Ascending aorta (tissue), 2 donors: ENCODE results near the gene SLC31A1. TPM values are rescaled to one million over a fixed set of nuclear protein-coding genes. Genes with fewer than 3 reads are reported as not detected.
"Not testable (repeated sequence)": the region's sequence is repeated elsewhere in the genome, so short reads cannot be mapped to it uniquely, and the experiment has no call there.

Experiments
- DNase-seq, 2 donors: peaks; one replicate each; pipeline ENCODE4 v3.0.0-alpha.2; 2019; ENCODE audit warnings: low spot score in 2 of 2
- H3K27ac ChIP-seq, 2 donors: fragments of 200-600 bp; sonication (generic); one replicate each; pipeline ENCODE4 v1.5.1; 2016 to 2017; ENCODE audit warnings: mild to moderate bottlenecking in 1 of 2
- H3K27me3 ChIP-seq: fragments of 200-600 bp; sonication (generic); one replicate; pipeline ENCODE4 v1.5.1; 2017
- H3K36me3 ChIP-seq, 2 donors: fragments of 200-600 bp; sonication (generic); one replicate each; pipeline ENCODE4 v1.5.1; 2016
- H3K4me1 ChIP-seq, 2 donors: fragments of 200-600 bp; sonication (generic); one replicate each; pipeline ENCODE4 v1.5.1; 2016 to 2017; ENCODE audit warnings: mild to moderate bottlenecking in 1 of 2
- H3K4me3 ChIP-seq, 2 donors: fragments of 200-600 bp; sonication (generic); one replicate each; pipeline ENCODE4 v1.5.1; 2016 to 2017; ENCODE audit warnings: mild to moderate bottlenecking in 1 of 2
- H3K9me3 ChIP-seq, 2 donors: fragments of 200-600 bp; sonication (generic); one replicate each; pipeline ENCODE4 v1.5.1; 2016
- intact Hi-C: fragments of 100-400 bp; cut with DNase I; formaldehyde crosslinking; loops from one replicate; pipeline ENCODE4 v1.15.1; 2023
- total RNA-seq: library from RNA; depleted of rRNA; stranded (reverse); fragments of >200 nt; gene quantifications from one replicate; pipeline ENCODE4 v1.1.0, GENCODE V29; 2016
- TF ChIP-seq, protein P1 (sequence below), 3 experiments: fragments of 200-600 bp in 2 of 3; fragments of 450-650 bp in 1 of 3; sonication (generic) in 2 of 3; IDR thresholded peaks; one replicate each; pipeline ENCODE4 v1.5.1; 2016 to 2019; ENCODE audit warnings: antibody characterized with exemption in 3 of 3, mild to moderate bottlenecking in 1 of 3, moderate library complexity in 1 of 3

The SLC31A1 gene
- total RNA-seq, 1 donor from 2014 or later, result 3.7 TPM

DNA sequence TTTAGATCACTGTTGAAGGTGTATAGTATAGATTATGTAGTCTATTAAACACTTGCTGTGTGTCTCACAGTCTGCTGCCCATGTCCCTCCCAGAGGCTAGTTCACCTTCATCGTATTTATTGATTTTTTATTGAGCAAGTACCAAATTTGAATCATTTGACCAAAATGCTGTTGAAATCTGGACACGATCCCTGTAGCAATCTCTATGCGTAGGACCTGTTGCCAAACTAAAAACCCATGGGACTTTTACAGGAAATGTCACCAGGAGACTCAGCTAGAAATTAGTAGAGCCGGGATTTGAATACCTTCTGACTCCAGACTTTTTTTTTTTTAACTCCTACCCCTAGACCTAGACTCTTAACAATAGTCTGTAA is 17.5 kb downstream of the SLC31A1 start:
- Histone ChIP-seq H3K4me3 (no peak overlapping the region), H3K27me3 (no peaks in the 10 kb centered on the region), H3K9me3 (no peaks in the 10 kb centered on the region), H3K27ac (no peak overlapping the region), H3K4me1 (no peaks in the 10 kb centered on the region), H3K36me3 (no peaks in the 10 kb centered on the region)
- DNase-seq, result no peak
- TF ChIP-seq, protein P1, sequence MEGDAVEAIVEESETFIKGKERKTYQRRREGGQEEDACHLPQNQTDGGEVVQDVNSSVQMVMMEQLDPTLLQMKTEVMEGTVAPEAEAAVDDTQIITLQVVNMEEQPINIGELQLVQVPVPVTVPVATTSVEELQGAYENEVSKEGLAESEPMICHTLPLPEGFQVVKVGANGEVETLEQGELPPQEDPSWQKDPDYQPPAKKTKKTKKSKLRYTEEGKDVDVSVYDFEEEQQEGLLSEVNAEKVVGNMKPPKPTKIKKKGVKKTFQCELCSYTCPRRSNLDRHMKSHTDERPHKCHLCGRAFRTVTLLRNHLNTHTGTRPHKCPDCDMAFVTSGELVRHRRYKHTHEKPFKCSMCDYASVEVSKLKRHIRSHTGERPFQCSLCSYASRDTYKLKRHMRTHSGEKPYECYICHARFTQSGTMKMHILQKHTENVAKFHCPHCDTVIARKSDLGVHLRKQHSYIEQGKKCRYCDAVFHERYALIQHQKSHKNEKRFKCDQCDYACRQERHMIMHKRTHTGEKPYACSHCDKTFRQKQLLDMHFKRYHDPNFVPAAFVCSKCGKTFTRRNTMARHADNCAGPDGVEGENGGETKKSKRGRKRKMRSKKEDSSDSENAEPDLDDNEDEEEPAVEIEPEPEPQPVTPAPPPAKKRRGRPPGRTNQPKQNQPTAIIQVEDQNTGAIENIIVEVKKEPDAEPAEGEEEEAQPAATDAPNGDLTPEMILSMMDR (IDR thresholded peaks at IDR 0.05), result no peak
- intact Hi-C loops, result no loop called here

DNA sequence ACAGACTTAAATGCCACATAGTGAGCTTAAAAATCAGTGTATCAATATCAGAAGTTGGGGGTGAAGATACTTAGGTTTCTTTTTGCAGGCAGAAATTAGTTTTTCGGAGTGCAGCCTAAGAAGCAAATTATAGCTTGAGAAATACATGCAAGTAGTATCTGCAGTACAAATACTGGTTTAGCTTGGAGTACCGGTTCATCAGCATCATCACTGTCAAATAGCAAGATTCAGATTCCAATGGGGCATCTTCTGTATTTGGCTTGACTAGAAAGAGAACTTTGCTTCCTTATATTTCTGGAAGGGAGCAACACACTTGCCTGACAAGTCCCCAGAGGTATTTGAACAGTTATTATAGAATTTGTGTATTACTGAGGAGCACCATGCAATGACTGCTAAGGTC is 19.8 kb downstream of the SLC31A1 start:
- Histone ChIP-seq H3K4me1 (no peaks in the 10 kb centered on the region), H3K27me3 (no peaks in the 10 kb centered on the region), H3K4me3 (no peak overlapping the region), H3K9me3 (no peaks in the 10 kb centered on the region), H3K36me3 (no peaks in the 10 kb centered on the region), H3K27ac (no peak overlapping the region)
- TF ChIP-seq, protein P1 (IDR thresholded peaks at IDR 0.05), result no peak
- intact Hi-C loops, result no loop called here
- DNase-seq, result no peak

GRCh38 chr9:113244556-113244955 is 23.2 kb downstream of the SLC31A1 start:
- Histone ChIP-seq H3K4me1 (no peaks in the 10 kb centered on the region), H3K36me3 (no peaks in the 10 kb centered on the region), H3K27me3 (no peaks in the 10 kb centered on the region), H3K4me3 (no peak overlapping the region), H3K9me3 (no peaks in the 10 kb centered on the region), H3K27ac (no peak overlapping the region)
- intact Hi-C loops, result no loop called here
- no peak for DNase-seq
- TF ChIP-seq, protein P1 (IDR thresholded peaks at IDR 0.05), result no peak

DNA sequence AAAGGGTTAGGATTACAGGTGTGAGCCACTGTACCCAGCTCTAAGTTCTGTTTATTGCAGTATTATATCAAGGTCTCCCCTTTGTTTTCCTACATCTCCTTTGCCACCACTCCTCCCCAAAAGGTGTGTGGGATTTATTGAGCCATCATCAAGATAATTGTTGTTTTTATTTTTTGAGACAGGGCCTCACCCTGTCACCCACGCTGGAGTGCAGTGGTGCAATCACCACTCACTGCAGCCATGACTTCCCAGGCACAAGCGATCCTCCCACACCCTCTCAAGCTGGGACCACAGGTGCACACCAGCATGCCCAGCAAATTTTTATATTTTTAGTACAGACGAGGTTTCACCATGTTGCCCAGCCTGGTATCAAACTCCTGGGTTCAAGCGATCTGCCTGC is 24.6 kb downstream of the SLC31A1 start:
- intact Hi-C loops, result no loop called here
- Histone ChIP-seq H3K27ac (no peak overlapping the region), H3K9me3 (no peaks in the 10 kb centered on the region), H3K27me3 (no peaks in the 10 kb centered on the region), H3K36me3 (no peaks in the 10 kb centered on the region), H3K4me1 (no peaks in the 10 kb centered on the region), H3K4me3 (no peak overlapping the region)
- TF ChIP-seq, protein P1 (IDR thresholded peaks at IDR 0.05), result no peak
- DNase-seq, result no peak

GRCh38 chr9:113246928-113247327 is 25.6 kb downstream of the SLC31A1 start:
- H3K36me3 ChIP-seq, result no peaks in the 10 kb centered on the region
- no peaks in the 10 kb centered on the region for H3K9me3 ChIP-seq
- no peak overlapping the region for H3K4me3 ChIP-seq
- intact Hi-C loops, result no loop called here
- H3K4me1 ChIP-seq, result no peaks in the 10 kb centered on the region
- H3K27ac ChIP-seq, result no peak overlapping the region
- TF ChIP-seq, protein P1 (IDR thresholded peaks at IDR 0.05), result no peak
- no peak for DNase-seq
- no peaks in the 10 kb centered on the region for H3K27me3 ChIP-seq

DNA sequence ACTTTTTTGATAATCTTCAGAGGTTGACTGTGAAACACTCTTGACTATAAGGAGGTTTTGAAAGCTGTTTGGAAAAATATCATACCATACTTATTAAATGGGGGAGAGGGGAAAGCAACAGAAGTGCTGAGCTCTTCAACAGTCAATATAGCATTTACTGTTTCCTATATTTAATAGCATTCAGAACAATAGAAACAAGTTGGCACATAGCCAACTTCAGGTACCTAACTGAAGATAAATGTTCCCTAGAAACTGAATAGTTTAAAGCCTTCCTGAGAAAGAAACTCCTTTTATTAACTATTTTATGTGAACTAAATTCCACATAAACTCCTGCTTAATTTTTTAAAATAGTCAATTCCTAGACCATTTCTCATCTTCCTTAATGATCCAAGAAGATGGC is 26.3 kb downstream of the SLC31A1 start:
- Histone ChIP-seq H3K27ac (no peak overlapping the region), H3K27me3 (no peaks in the 10 kb centered on the region), H3K9me3 (no peaks in the 10 kb centered on the region), H3K4me3 (no peak overlapping the region), H3K36me3 (no peaks in the 10 kb centered on the region), H3K4me1 (no peaks in the 10 kb centered on the region)
- no peak for DNase-seq
- TF ChIP-seq, protein P1 (IDR thresholded peaks at IDR 0.05), result no peak
- intact Hi-C loops, result no loop called here

DNA sequence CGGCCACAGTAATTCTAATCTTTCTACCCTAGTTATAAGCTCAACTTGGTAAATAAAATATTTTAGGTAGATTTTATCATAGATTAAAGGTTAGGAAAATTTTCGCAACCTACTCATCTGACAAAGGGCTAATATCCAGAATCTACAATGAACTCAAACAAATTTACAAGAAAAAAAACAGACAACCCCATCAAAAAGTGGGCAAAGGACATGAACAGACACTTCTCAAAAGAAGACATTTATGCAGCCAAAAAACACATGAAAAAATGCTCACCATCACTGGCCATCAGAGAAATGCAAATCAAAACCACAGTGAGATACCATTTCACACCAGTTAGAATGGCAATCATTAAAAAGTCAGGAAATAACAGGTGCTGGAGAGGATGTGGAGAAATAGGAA is 28.3 kb downstream of the SLC31A1 start:
- H3K4me1 ChIP-seq, intact Hi-C loops, H3K27ac ChIP-seq, DNase-seq, H3K9me3 ChIP-seq, H3K4me3 ChIP-seq, H3K36me3 ChIP-seq, H3K27me3 ChIP-seq: not testable (repeated sequence)
